Lower lobe of right lung (tissue), 2 donors: ENCODE results near the gene HS3ST1. TPM values are rescaled to one million over a fixed set of nuclear protein-coding genes. Genes with fewer than 3 reads are reported as not detected.

Experiments
- ATAC-seq, 2 donors: fragments of 200-7000 bp; cut with Tn5 transposase; one replicate each; pipeline ENCODE4 v1.9.1; 2020 to 2022; ENCODE audit warnings: mild to moderate bottlenecking in 2 of 2, moderate library complexity in 2 of 2
- DNase-seq: peaks from one replicate; pipeline ENCODE4 v3.0.0-alpha.2; 2020
- H3K27ac ChIP-seq: fragments of 200-600 bp; one replicate; pipeline ENCODE4 v1.8.0; 2022
- H3K27me3 ChIP-seq: fragments of 200-600 bp; one replicate; pipeline ENCODE4 v1.8.0; 2022; ENCODE audit warnings: low read depth
- H3K36me3 ChIP-seq: fragments of 200-600 bp; one replicate; pipeline ENCODE4 v1.8.0; 2022; ENCODE audit warnings: mild to moderate bottlenecking
- H3K4me1 ChIP-seq: fragments of 200-600 bp; one replicate; pipeline ENCODE4 v1.8.0; 2022
- H3K4me3 ChIP-seq: fragments of 200-600 bp; one replicate; pipeline ENCODE4 v1.8.0; 2022; ENCODE audit warnings: mild to moderate bottlenecking
- H3K9me3 ChIP-seq: fragments of 200-600 bp; one replicate; pipeline ENCODE4 v1.8.0; 2022
- CTCF ChIP-seq: fragments of 200-600 bp; IDR thresholded peaks from one replicate; pipeline ENCODE4 v1.8.0; 2022; ENCODE audit warnings: antibody characterized with exemption, mild to moderate bottlenecking
- intact Hi-C: fragments of 100-400 bp; cut with DNase I; formaldehyde crosslinking; loops from one replicate; pipeline ENCODE4 v1.11.0; 2022
- microRNA-seq: library from miRNA; unstranded; fragments of <30 nt; microRNA quantifications from one replicate; pipeline ENCODE4 v1.2.0, GENCODE V29; 2020; ENCODE audit warnings: borderline number of aligned reads
- total RNA-seq: library from RNA; stranded (reverse); fragmentation: NEBNext Ultra II Directional; extraction: Animal tissue kit (Norgen Biotek cat#: 25700); gene quantifications from one replicate; pipeline ENCODE4 v1.2.1, GENCODE V29; 2021
- donor health status: DM: no; HTN: yes; CAD: no; lungs with severe emphysema.

The HS3ST1 gene
- total RNA-seq, 1 donor from 2014 or later, result 3.8 TPM

GRCh38 chr4:11348449-11349088 lies 80.1 kb downstream of the HS3ST1 start:
- H3K27ac ChIP-seq, result no peak overlapping the region
- no peaks in the 10 kb centered on the region for H3K27me3 ChIP-seq
- no peak overlapping the region for H3K4me3 ChIP-seq
- H3K4me1 ChIP-seq, result no peaks in the 10 kb centered on the region
- no peaks in the 10 kb centered on the region for H3K36me3 ChIP-seq
- intact Hi-C loops, result no loop called here
- no peaks in the 10 kb centered on the region for H3K9me3 ChIP-seq
- DNase-seq (no peak), ATAC-seq (no peak)
- TF ChIP-seq CTCF, result no peak

- ATAC-seq (no peak), DNase-seq (no peak)
- Histone ChIP-seq H3K4me1 (no peaks in the 10 kb centered on the region), H3K36me3 (no peaks in the 10 kb centered on the region), H3K9me3 (no peaks in the 10 kb centered on the region), H3K27me3 (no peaks in the 10 kb centered on the region), H3K4me3 (no peak overlapping the region), H3K27ac (no peak overlapping the region)
- no peak for TF ChIP-seq CTCF
- intact Hi-C loops, result no loop called here
These were observed 83.8 kb downstream of the HS3ST1 start for GRCh38 chr4:11344916-11345315.

- Histone ChIP-seq H3K27ac (no peak overlapping the region), H3K27me3 (no peaks in the 10 kb centered on the region), H3K4me3 (no peak overlapping the region), H3K9me3 (no peaks in the 10 kb centered on the region), H3K4me1 (no peaks in the 10 kb centered on the region), H3K36me3 (no peaks in the 10 kb centered on the region)
- intact Hi-C loops, result no loop called here
- ATAC-seq (no peak), DNase-seq (no peak)
- TF ChIP-seq CTCF, result no peak
These were observed 85.2 kb downstream of the HS3ST1 start for GRCh38 chr4:11343536-11343935.

Small RNA genes within 50 kb of the gene (microRNA-seq; reads per million reads assigned to microRNA genes)
- gene MIR572, result not detected
